ENCODE measurements around the gene FXYD2. TPM values are rescaled to one million over a fixed set of nuclear protein-coding genes. Genes with fewer than 3 reads are reported as not detected.

Gene FXYD2
- total RNA-seq, 1 experiment from 2014 or later: 1.4 TPM

- POLR2A ChIA-PET: no interaction called here
- Mint-ChIP-seq H3K4me3 (no peak overlapping the region), H3K36me3 (no peaks in the 10 kb centered on the region), H3K27ac (no peak overlapping the region), H3K9me3 (no peaks in the 10 kb centered on the region), H3K27me3 (ENCODE audit: low read depth) (no peaks in the 10 kb centered on the region), H3K4me1 (peaks cover 16% of the 10 kb centered on the region)
- CTCF ChIA-PET: interaction anchor here (4.2 kb wide), 1 partner anchor 107 kb away, joined by 17 read pairs; no protein-coding TSS in a partner anchor
- ATAC-seq (no peak), DNase-seq (ENCODE audit: low spot score) (no peak)
- TF ChIP-seq JUN (CRISPR knock-in tag; IDR thresholded peaks at IDR 0.05) (no peak), ZNF532 (CRISPR knock-in tag; IDR thresholded peaks at IDR 0.05; ENCODE audit: borderline replicate concordance) (no peak), ZBTB21 (CRISPR knock-in tag; IDR thresholded peaks at IDR 0.05; ENCODE audit: borderline replicate concordance) (no peak), ERG (CRISPR knock-in tag; IDR thresholded peaks at IDR 0.05) (no peak), MLX (CRISPR knock-in tag; IDR thresholded peaks at IDR 0.05) (no peak), JAZF1 (CRISPR knock-in tag; IDR thresholded peaks at IDR 0.05) (no peak), AFF4 (CRISPR knock-in tag; IDR thresholded peaks at IDR 0.05; ENCODE audit: borderline replicate concordance) (no peak), OVOL2 (CRISPR knock-in tag; IDR thresholded peaks at IDR 0.05; ENCODE audit: borderline replicate concordance) (no peak), TCF7 (CRISPR knock-in tag; IDR thresholded peaks at IDR 0.05; ENCODE audit: low read depth) (no peak), STAT6 (CRISPR knock-in tag; conservative IDR thresholded peaks at IDR 0.05; ENCODE audit: low read depth) (no peak), ZNF396 (CRISPR knock-in tag; IDR thresholded peaks at IDR 0.05; ENCODE audit: borderline replicate concordance) (no peak), ZMAT4 (CRISPR knock-in tag; IDR thresholded peaks at IDR 0.05) (no peak), SMAD4 (CRISPR knock-in tag; IDR thresholded peaks at IDR 0.05) (no peak), NR2C2 (CRISPR knock-in tag; IDR thresholded peaks at IDR 0.05) (no peak), KAT7 (CRISPR knock-in tag; IDR thresholded peaks at IDR 0.05; ENCODE audit: borderline replicate concordance) (no peak), NFE2L1 (CRISPR knock-in tag; IDR thresholded peaks at IDR 0.05) (no peak)
These were observed 15.6 kb upstream of the FXYD2 start for GRCh38 chr11:117839936-117840813.

All from WTC11 (cell line).